Left colon (tissue), 2 donors: ENCODE data around the gene NBAS. TPM values are rescaled to one million over a fixed set of nuclear protein-coding genes. Genes with fewer than 3 reads are reported as not detected.

ENCODE experiments used
- ATAC-seq: fragments of 200-7000 bp; cut with Tn5 transposase; one replicate; pipeline ENCODE4 v1.9.1; 2020; ENCODE audit warnings: mild to moderate bottlenecking, moderate library complexity
- DNase-seq, 2 donors: peaks; one replicate each; pipeline ENCODE4 v3.0.0-alpha.2; 2020
- intact Hi-C, 2 donors: fragments of 100-400 bp; cut with DNase I in 1 of 2; cut with micrococcal nuclease in 1 of 2; formaldehyde crosslinking; loops; one replicate each; pipeline versions ENCODE4 v1.11.2 to v1.14.0; 2022; cut with DNase I, micrococcal nuclease
- total RNA-seq, 2 donors: library from RNA; stranded (reverse); fragmentation: NEBNext Ultra II Directional; extraction: Animal tissue kit (Norgen Biotek cat#: 25700); gene quantifications; one replicate each; pipeline ENCODE4 v1.2.1, GENCODE V29; 2021
- donor health status: DM: no; HTN: no; CAD: no.
- donor health status: DM: yes; HTN: yes; CAD: no.

The NBAS gene
- total RNA-seq, 2 donors from 2014 or later: 31.0 to 35.0 TPM

DNA sequence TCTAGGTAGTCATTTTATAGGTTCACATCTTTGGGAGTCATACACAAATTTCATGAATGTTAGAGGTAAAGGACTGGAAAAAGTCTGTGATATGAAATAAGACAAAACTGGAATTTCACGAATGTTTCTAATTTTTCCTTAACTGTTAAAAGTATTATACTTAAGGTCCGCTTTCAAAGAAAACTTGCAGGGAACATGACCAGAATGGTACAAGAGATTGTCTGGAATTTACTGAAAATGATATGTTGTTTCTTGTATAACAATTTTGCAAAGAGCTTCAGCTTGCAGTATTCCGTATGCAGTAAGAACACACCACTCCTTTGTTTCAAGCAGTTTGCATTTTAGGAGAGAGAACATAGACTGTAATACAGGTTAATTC, 32.2 kb upstream of the NBAS start:
- intact Hi-C loops: no loop called here
- ATAC-seq (no peak), DNase-seq (no peak)

DNA sequence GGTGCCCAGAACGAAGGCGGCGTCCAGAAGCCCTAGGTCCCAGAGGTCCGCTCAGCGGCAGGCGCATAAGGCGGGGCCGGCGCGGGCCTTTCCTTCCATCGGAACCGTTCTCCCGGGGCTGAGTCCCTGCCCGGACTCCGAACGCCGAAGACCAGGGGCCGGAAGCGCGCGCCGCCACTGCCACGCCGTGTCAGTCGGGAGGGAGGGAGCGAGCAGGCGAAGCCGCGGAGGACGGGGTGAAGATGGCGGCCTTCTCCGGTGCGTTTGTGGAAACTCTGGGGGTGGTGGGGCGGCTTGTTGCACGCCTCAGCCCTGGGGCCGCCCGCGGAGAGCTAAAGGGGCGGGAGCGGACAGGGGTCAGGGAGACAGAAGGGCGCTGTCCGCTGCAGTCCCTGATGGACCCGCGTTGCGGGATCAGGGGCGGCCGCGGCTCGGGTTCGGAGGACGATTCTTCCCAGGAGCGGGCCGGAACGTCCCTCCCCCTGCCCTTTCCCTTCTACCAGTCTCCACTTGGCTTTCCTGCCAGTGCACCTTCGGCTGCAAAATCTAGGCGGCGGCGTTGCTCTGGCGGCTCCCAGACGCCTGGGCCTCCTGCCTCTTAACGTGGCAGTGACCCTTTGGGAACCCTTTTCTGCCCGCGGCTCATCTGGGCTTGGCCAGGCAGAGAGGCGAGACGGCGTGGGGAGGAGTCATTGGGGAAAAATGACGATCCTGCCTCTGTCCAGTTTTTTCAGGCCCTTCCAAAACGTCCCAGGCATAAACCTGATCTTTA, 30.7 kb upstream of the NBAS start, which contains the start of gene DDX1:
DDX1 (plus strand) TSS at position 177 of the 772 bp plus-strand sequence; CDS start at position 243, 66 bp downstream.
- intact Hi-C loops: no loop called here
- ATAC-seq (peak; percentile 97), DNase-seq (peak; percentile 83 to 88)

DNA sequence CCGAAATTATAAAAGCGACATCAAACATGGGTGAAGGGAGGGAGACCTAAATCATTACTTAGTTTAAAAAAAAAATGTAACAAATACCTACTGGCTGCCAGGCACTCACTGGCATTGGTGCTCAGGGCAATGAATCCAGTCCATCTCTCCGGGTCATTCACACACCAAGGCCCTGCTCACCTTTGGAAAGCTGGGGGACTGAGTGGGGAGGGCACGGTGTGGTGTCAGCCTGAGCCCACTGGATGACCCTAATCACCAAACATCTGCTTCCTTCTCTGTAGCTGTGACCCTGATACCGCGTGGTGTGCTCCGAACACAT, 30.2 kb upstream of the NBAS start:
- intact Hi-C loops: no loop called here
- ATAC-seq (no peak), DNase-seq (no peak)

DNA sequence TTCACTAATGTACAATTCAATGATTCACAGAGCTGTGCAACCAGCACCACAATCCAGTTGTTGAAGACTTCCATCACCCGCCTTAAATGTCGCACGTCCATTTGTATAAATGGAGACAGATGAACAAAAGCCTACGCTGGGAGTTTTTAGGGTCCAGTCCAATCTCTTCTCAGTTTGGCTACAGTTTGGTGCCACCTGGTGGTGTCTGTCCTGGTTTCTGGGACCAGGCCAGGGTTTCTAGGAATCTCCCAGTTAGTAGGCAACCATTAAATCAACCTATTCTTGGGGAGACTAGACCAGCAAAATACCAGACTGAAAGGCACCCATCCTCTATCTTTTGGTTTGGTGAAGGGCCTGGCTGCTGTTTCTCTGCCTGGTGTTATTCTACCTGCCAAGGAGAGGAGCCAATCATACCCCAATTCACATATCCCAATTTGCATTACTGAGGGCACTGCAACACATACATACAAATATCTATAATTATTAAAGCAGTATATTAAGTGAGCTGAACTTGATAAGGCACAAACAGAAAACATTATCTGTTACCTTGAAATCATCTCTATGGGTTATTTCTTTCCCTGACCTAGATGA, 27.3 kb upstream of the NBAS start:
- no peak for ATAC-seq
- intact Hi-C loops: no loop called here
- peak in 1 of 2 donors; percentile 62 for DNase-seq

DNA sequence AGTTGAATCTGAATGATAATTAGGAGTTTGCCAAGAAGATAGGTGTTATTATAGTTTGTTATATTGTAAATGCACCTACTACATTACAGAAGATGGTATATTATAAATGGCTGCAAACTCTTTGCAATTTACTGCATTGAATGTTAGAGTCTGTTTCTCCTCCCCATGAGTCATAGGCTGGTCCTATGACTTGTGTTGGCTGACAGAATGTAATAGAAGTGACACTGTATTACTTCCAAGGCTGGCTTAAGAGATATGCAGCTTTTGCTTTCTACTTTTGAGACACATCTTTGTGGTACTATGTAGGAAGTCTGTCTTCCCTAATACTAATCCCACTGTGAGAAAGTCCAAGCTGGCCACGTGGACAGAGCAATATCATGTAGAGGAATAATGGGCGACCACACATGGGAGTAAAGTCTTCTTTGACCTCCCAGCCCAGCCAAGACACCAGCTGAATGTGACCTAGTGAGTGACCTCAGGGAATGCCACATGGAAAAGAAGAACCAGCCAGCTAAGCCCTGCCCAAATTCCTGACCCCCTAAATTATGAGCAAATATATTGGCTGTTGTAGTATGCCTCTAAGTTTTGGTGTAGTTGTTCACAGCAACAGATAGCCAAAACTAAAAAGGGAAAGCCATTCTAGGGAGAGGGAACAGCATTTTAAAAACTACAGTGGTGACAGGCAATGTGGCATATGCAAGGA, 23.8 kb upstream of the NBAS start:
- intact Hi-C loops: no loop called here
- DNase-seq (no peak), ATAC-seq (no peak)

DNA sequence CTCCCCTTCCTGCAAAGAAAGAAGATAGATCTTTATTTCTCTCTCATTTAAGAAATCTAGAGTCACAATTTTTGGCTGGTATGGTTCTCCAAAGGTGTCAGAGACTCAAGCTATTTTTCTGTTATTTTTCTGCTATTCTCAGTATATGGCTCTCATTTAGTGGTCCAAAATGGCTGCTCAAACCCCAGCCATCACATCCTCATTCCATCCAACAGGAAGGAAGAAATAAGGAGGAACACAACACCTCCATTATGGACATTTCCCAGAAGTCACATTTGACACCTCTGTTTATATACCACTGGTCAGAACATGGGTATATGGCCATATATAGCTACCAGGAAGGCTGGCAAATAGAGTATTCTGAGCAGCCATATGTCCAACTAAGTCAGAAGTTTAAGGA, 23.2 kb upstream of the NBAS start:
- intact Hi-C loops: no loop called here
- no peak for DNase-seq
- ATAC-seq: no peak

DNA sequence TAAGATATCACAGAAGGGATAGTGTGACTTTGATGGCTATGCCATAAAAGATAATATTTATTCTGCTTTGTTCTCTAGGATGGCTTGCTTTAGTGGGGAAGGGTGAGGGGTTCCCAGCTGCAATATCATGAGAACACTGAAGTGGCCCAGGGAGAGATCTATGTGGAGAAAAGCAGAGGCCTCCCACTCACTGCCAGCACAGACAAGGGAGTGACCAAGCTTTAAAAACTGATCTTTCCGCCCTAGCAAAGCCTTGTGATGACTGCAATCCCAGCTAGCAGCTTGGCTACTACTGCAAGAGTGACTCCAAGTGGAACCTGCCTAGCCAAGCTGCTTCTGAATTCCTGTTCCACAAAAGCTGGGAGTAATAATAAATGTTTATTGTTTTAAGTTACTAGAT, 22.7 kb upstream of the NBAS start:
- intact Hi-C loops: no loop called here
- ATAC-seq (no peak), DNase-seq (no peak)

DNA sequence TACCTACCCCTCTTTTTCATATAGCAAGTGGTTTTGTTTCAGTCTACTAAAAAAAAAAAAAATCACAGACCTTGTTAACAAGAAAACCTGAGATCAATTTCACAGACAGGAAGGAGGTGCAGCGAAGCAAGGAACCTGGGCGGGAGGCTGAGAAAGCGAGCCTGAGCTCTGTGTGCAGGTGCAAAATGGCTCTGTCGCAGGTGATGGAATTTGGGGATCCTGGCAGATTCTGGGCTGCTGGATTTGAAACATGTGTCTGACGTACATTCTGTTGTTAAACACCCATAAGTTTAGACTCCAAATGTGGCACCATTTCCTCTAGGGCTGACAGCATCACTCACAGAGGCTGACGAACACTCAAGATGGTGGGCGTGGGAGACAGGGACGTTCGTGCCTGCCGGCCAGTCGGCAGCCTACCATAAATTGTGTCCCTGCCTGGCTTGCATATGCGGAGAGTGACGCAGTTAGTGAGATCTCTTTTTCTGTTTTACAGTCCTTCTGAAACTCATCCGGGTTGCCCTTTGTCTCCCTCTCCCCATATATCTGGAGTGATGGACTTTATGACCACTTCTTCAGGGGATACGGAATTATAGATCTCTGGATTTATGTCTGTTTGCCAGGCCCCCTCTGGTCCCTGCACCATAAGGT, 21.7 kb upstream of the NBAS start:
- DNase-seq (no peak), ATAC-seq (no peak)
- intact Hi-C loops: no loop called here

DNA sequence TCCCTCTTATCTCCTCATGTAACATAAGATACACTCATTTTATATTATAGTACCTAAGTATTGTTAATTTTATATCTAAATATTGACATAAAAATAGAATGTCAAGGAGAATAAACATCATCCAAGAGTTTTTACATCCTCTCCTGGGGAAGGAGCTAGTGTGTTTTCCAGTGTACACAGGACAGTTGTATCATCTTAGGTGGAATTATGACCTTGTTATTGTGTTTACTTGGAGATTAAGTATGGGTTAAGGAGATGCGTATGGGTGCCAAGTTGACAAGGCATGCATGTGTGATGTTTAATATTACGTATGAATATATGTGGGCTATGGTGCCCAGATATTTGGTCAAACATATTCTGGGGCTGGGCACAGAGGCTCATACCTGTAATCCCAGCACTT, 19.3 kb upstream of the NBAS start:
- no peak for ATAC-seq
- intact Hi-C loops: no loop called here
- DNase-seq: no peak

DNA sequence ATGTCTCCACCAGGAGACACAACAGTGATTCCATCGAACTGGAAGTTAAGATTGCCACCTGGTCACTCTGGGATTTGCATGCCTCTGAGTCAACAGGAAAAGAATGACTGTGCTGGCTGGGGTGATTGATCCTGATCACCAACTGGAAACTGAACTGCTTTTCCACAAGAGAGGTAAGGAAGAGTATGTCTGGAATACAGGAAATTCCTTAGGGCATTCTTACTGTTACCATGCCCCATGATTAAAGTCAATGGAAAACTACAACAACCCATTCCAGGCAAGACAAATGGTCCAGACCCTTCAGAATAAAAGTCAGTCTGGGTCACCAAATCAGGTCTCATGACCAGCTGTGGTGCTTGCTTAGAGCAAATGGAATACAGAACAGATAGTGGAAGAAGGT, 18.5 kb upstream of the NBAS start:
- ATAC-seq: no peak
- DNase-seq: no peak
- intact Hi-C loops: no loop called here

DNA sequence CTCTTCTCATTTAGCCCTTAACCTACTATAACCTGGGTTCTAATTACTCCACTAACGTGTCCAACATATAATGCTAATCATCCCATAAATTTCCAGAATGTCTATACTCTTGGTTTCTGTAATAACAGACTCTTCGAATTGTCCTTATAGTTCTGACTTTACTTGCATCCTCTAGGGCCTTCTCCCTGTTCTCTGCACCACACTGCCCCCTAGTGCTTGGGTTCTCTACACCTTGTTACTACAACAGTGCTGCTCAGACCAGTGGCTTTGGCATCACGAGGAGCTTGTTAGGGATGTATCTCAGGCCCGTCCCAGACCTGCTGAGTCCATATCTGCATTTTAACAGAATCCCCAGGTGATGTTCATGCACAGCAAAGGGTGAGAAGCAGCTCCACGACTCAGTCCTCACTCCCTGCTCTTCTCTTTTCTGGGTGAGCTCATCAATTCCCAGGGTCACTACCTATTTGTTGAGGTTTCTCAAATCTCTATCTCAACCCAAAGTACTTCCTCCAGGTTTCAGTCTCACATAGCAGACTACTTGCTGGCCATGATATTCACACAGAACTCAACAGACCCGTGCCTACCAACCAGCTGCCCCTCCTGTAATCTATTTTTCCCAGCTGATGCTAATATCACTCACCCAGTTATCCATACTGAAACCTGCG, 16.1 kb upstream of the NBAS start:
- ATAC-seq (peak; percentile 93), DNase-seq (peak; percentile 82 to 96)
- intact Hi-C loops: no loop called here

DNA sequence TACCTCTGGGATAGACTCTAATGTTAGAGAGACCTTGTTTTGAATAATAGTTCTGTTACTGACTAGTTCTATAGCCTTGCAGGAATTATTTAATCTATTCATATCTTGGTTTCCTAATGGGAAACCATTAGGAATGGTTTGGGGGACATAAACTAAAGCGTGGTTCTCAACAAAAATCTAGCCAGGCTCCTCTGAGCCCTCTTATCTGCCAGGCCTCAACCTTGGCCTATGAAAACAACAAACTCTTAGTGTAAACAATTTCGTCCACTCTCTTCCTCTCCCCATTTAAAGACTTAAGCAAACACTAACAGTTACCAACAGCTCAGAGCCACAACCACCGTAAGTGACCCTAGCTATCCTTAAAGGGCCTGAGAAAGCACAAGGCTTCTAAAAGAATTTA, 10.6 kb upstream of the NBAS start:
- intact Hi-C loops: no loop called here
- DNase-seq: no peak
- no peak for ATAC-seq

DNA sequence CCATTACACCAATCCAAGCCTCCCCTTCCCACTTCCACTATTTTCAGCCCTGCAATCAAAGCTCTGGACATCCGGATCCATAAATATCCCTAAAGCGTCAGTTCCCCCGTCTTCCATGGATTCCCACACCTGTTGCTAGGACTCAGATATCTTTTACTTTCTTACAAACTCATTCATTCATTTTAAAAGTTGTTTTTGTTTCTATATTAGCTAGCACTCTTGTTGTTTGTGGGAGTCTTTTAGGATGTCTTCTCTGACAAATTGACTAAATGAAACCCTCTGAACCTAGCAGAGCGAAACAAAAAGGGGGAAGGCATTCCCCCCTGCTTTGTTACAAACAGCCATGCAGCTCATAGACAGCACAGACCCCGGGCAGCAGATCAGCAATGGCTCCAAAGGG, 9.0 kb upstream of the NBAS start:
- intact Hi-C loops: no loop called here

DNA sequence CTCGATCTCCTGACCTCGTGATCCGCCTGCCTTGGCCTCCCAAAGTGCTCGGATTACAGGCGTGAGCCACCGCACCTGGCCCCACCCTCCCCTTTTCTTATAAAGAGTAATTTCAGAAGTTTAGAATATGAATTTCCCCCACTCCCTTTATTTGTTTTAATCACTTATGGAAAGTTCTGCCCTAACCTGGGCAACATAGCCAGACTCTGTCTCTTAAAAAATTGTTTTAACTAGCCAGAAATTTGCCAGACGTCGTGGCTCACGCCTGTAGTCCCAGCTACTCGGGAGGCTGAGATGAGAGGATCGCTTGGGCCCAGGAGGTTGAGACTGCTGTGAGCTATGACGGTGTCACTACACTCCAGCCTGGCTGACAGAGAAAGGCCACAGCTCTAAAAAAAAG, 7.7 kb upstream of the NBAS start:
- DNase-seq (no peak), ATAC-seq (no peak)
- intact Hi-C loops: no loop called here

More for the DNA sequence above, 9.0 kb upstream of the NBAS start:
- ATAC-seq (no peak), DNase-seq (no peak)

DNA sequence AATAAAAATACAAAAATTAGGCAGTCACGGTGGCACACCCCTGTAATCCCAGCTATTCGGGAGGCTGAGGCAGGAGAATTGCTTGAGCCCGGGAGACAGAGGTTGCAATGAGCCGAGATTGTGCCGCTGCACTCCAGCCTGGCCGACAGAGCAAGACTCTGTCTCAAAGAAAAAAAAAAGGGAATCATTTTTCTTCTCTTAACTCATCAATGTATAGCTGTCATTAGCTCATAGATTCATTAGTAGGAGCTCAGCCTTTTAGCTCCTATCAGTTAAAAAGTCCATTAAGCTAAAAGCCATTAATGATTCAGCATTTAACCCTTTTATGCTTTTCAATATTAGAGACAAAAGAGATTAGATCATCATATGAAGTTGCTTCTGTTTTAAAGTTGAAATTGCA, 5.8 kb upstream of the NBAS start:
- no peak for DNase-seq
- intact Hi-C loops: no loop called here
- no peak for ATAC-seq

DNA sequence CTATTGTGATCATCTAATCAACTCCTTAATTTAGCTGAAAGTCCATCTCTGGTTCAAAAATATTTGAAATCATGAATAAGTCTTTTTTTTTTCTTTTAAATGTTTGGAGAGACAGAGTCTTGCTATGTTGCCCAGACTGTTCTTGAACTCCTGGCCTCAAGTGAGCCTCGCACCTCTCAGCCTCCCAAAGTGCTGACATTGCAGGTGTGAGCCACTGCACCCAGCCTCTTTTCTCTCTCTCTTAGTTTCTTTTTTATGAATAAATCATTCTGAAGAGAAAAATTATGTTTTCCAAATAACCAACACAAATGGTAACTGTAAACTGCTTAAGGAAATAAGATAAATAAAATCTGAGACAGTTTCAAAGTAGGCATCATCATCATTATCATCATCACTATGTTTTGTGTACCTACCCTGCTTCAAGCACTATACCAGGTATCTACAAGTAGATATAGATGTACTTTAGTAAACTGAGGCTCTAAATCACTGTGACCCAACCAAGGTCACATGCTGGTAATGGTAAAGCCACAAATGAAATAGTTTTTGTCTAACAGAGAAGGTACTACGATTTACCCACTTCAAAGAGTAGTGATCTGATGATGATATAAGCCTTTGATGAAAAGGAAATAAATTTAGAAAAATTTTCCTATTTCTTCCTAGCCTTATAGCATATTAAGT, 5.0 kb upstream of the NBAS start:
- DNase-seq: no peak
- intact Hi-C loops: no loop called here
- no peak for ATAC-seq

DNA sequence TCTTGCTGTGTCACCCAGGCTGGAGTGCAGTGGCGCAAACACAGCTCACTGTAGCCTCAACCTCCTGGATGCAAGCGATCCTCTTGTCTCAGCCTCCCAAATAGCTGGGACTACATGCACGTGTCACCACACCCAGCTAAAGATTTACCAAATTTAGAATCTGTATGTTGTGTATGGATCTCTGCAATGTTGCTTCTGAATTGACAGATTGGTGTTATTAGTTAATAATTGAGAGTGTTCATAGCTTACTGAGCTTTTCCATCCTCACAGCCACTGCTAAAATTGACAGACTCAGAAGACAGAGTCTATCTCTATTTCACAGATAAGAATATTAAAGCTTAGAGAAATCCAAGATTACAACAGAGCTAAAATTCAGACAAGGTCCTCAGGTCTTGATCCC, 4.3 kb upstream of the NBAS start:
- DNase-seq (no peak), ATAC-seq (no peak)
- intact Hi-C loops: no loop called here

DNA sequence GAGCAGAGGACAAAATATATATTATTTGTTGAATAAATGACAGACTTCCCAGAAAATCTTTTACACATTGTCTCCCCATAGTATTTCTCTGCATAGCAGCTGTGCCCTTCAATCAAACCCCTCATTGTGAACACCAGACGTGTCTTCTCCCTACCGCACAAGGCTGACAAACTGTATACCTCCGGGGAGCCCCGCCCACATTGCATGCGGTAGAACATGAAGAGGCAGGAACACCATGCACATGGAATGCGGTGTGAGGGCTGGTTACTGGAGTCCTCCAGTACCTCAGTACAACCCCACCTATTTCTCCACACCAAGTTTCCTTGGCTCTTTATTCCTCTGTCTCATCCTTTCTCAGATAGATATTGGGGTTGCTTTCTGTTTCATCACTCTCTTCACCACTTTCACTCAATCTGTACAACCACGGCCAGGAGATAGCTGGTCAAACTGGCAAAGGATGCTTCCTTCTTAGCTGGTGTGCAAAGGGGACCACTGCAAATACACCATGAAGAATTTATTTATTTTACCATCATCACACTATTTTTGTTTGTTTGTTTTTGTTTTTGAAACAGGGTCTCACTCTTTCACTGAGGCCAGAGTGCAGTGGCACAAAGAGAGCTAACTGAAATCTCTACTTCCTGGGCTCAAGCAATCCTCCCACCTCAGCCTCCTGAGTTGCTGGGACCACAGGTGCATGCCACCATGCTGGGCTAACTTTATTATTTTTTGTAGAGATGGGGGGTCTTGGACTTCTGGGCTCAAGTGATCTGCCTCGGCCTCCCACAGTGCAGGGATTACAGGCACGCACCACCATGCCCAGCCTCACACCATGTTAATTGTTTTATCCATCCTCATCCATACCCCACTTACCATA, 2.3 kb upstream of the NBAS start:
- ATAC-seq: no peak
- peak in 1 of 2 donors; percentile 9 for DNase-seq
- intact Hi-C loops: no loop called here
